Omental fat pad (tissue), 4 donors: ENCODE measurements around the gene KCNIP4. TPM values are rescaled to one million over a fixed set of nuclear protein-coding genes. Genes with fewer than 3 reads are reported as not detected.

ENCODE experiments used
- ATAC-seq: fragments of 150-250 bp; one replicate; pipeline ENCODE4 v1.9.1; 2016; ENCODE audit warnings: mild to moderate bottlenecking, moderate library complexity; ENCODE audit not compliant: low FRiP score
- DNase-seq: peaks from one replicate; pipeline ENCODE4 v3.0.0-alpha.2; 2019; ENCODE audit warnings: low spot score
- CTCF ChIP-seq, 3 donors: fragments of 450-650 bp; IDR thresholded peaks; one replicate each; pipeline ENCODE4 v1.5.1; 2016 to 2017; ENCODE audit warnings: antibody characterized with exemption in 3 of 3, mild to moderate bottlenecking in 3 of 3, moderate library complexity in 2 of 3
- total RNA-seq, 4 donors: library from RNA; depleted of rRNA; stranded (reverse); fragments of >200 nt; gene quantifications; one replicate each; pipeline ENCODE4 v1.1.0, GENCODE V29; 2016

Gene KCNIP4
- total RNA-seq, 4 donors from 2014 or later, result 0.37 TPM; not detected in 3

GRCh38 chr4:21304540-21304887 lies 644.1 kb downstream of the KCNIP4 start:
- no peak for DNase-seq
- TF ChIP-seq CTCF (IDR thresholded peaks at IDR 0.05), result no peak

GRCh38 chr4:21290562-21290961 lies 658.0 kb downstream of the KCNIP4 start:
- DNase-seq (no peak), ATAC-seq (no peak)
- no peak for TF ChIP-seq CTCF (IDR thresholded peaks at IDR 0.05)

More at GRCh38 chr4:21304540-21304887, 644.1 kb downstream of the KCNIP4 start:
- no peak for ATAC-seq

DNA sequence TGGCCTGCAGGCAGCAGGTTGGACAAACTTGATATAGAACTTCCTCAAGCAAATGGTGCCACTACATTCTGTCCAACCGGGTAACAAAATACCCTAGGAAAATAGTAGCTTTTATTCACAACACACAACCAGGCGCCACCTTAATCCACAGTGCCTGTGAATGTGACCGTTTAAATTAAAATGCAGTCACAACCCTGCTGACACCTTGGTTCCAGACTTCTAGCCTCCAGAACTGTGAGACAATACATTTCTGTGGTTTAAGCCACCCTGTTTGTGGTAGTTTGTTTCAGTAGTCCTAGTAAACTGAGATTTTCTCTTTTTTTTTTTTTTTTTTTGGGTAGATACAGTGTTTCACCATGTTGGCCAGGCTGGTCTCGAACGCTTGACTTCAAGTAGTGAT lies 672.5 kb downstream of the KCNIP4 start:
- DNase-seq, result no peak
- ATAC-seq, result no peak
- TF ChIP-seq CTCF (IDR thresholded peaks at IDR 0.05), result no peak

GRCh38 chr4:21271439-21272052 lies 677.0 kb downstream of the KCNIP4 start:
- DNase-seq (no peak), ATAC-seq (no peak)
- TF ChIP-seq CTCF (IDR thresholded peaks at IDR 0.05), result no peak

DNA sequence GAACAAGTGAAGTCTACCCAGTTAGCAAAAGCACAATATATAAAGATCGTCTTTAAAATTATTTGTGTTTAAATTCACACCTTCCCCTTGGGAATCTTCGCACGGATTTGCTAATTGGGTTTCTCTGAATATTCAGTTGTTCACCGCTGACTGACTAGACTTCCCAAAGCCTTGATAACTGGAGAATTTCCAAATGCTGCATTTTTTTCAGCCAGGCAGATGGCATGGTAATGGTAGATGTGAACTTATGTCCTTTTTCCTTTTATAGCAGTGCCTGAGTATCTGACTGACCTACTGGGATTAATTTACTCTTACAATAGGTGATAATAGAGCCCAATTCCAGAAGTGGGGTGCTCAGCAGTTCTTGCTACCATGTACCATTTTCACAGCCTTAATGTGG lies 700.2 kb downstream of the KCNIP4 start:
- no peak for DNase-seq
- TF ChIP-seq CTCF (IDR thresholded peaks at IDR 0.05), result no peak
- ATAC-seq, result no peak

DNA sequence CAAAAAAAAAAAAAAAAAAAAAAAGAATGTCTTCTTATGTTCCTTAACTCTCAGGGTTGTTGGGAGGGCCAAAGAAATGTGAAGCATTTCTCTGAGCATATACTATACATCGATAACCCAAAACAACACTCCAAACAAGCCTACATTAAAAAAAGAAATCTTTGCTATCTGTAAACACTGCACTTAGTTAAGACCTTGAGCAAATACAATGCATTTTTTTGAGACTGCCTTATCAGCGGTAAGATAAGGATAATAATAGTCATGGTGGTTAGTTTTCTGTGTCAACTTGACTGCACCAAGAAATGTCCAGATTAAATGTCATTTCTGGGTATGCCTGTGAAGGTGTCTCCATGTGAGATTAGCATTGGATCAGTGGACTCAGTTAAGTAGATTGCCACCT lies 706.4 kb downstream of the KCNIP4 start:
- no peak for ATAC-seq
- TF ChIP-seq CTCF (IDR thresholded peaks at IDR 0.05), result no peak
- no peak for DNase-seq
